HG02885 (cell line): ENCODE results near the gene CHGA.

Source experiments
- ATAC-seq: cut with Tn5 transposase; IDR thresholded peaks from one replicate; pipeline ENCODE4 v1.9.1; 2021; ENCODE audit warnings: mild to moderate bottlenecking; ENCODE audit not compliant: unreplicated experiment, poor library complexity

Gene CHGA

DNA sequence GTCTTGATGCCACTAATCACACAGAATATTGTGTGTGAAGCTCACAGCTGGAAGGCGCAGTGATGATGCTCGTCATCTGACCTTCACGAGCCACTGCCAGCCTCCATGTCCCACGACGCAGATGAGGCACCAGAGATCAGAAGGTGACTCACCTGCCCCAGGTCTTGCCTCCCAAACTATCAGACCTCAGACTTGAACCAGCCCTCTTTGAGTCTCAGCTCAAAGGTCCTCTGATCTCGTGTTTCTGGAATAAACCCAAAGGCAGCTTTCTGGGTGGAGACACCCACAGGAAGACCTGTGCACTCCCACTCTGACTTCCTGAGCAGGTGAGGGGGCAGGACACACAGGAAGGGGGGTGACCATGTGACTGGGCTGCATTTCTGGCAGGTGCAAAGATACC, 19.6 kb upstream of the CHGA start:
- ATAC-seq = no peak

DNA sequence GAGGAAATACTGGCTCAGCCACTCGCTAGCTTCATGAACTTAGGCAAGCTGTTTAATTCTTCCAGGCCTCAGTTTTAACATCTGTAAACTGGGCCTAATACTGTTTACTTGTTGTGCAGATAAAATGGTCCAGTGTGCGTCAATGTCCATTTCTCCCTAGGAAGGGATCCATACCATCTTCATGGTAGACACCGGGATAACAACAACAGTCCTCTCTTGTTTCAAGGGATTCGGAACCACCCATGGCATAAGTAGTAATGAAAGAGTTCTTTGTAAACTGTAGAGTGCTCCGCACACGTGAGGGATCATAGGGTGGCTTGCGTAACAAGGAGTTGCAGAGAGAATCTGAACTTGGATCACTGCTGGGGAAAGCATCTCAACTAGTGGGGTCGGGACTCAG, 17.3 kb upstream of the CHGA start:
- no peak for ATAC-seq

DNA sequence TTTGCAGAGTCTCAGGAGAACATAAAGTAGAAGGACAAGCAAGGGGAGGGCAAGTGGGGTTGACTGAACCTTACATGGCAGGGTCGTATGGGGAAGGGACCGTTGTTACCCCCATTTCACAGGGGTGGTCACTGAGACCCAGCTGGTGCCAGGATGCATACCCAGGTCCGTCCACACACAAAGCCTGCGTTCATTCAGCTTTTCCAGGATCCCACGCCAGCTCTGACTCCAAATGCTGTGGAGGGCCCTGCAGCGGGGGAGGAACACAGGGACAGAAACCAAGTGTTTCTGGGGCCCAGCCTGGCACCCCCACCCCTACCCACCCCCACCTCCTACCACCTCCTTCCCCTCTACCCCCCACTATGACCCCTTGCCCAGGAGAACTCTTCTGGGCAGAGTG, 16.5 kb upstream of the CHGA start:
- ATAC-seq = no peak

DNA sequence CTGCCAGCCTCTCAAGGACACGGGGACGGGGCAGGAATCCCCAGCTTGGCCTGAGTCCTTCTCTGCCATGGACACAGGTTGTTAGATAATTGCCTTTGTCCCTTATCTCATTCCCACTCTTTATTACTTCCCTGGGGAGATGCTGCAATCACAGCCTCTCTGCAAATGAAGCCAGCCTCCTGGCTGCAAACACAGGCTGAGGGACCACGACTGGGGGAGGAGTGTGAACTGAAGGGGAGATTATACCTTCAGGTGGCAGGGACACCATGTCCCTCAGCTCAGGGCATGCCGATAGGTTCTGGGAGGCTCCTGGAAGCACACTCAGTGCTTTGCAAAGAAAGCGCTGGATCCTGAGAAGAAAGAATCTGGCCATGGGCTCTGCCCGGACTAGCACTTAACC, 16.1 kb upstream of the CHGA start:
- no peak for ATAC-seq

DNA sequence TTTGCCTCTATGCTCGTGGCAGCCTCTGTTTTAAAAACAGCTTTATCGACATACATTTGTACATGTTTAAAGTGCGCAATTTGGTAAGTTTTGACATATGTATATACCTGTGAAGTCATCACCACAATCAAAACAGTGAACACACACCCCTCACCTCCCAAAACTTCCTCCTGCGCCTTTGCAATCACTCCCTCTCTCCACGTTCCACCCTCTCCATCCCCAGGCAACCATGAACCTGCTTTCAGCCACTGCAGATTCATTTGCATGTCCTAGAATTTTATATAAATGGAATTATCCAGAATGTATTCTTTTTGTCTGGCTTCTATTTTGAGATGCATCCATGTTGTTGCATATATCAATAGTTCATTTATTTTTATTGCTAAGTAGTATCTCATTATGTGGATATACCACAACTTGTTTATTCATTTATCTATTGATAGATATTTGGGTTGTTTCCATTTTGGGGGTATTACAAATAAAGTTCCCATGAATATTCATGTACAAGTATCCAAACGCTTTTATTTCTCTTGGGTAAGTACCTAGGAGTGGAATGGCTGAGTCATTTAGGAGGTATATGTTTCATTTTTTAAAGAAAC, 15.5 kb upstream of the CHGA start:
- ATAC-seq = no peak

DNA sequence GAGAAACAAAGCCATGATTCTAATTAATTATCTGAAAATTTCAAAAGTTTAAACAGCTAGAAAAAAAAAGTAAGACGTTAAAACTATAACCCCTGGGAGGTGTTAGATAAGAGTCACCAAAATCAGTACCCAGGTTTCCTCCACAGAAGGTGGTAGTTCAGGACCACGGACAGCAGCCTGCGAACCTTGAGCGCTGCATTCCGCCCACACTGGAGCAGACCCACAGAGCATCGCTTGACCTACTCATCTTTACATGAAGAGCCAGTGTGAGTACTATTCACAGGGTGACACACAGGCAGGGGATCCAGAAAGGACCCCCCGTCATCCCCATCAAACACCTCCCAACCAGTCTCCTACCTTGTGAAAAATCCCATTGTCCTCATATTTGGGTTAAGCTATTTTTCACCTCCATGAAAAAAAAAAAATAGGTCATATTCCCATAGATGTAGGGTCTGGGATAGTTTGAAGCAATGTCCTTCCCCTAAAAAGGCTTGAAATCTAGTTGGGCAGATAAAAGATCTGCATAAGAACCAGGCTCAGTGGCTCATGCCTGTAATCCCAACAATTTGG, 8.8 kb upstream of the CHGA start:
- no peak for ATAC-seq

DNA sequence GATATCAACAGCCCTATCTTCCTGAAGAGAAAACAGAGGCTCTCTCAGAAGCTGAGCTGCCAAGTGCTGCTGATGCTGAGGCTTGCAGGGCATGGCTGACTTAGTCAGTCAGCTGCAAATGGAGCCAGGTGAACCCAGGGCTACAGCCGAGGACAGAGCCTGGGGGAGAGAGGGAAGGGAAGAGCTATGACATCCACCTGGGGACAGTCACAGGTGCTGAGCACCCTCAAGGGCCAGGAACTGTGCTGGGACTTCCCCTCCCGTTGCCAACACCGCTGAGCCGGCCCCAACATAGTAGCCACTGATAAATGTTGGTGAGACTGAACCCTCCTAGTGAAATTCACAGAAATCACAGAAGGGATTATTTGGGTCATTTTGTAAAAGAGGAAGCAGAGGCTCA, 6.7 kb upstream of the CHGA start:
- ATAC-seq = no peak

DNA sequence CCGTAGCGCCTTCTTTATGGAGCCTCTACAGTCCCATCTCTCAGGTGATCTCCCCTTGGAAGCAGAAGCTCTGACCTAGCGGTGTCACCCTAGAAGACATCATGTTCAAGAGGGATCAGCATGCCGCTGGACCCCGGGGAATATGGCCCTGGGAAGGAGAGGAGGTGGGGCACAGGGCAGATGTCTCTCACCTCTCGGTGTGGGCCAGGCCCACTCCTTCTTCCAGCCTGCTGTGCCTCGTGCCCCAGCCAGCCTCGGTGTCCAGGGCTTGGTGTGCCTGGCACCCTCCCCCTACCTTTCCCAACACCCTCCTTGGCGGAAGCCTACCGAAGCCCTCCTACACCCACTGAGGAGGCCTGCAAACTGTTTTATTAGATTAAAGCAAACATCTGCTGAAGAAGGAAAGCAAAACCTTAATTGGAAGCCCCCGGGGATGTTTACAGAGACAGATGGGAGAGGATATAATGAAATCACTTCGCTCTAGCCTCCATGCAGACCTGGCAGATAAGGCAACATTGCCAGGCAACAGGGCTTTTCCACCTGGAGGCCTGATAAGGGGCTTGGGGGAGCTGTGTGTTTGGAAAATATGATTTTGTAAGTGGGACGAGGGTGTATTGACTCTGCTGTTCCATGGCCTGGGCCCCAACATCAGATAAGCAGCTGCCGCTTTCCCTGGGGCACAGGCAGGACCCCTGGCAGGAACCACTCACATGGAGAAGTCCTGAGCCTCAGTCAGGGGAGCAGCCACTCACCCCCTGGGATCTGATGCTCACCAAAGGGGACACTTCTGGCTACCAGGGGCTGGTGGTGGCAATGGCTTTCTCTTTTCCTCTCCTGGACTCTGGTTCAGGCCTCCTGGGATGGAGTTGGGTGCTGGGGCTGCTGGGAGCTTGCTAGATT, 5.7 kb upstream of the CHGA start:
- ATAC-seq = no peak

DNA sequence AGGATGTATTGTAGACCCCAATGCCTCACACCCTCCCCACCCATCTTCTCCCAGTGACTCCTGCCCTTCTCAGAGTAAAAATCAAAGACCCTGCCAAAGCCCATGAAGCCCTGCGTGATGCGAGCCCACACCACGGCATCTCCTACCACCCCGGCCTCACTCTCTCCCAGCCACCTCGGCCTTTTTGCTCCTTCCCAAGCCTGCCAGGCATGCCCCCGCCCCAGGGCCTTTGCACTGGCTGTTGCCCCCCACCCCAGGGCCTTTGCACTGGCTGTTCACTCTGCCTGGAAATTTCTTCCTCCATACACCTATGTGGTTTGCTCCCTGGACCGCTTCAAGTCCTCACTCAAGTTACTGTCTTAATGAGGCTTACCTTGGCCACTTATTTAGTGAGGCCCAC, 5.0 kb upstream of the CHGA start:
- no peak for ATAC-seq

DNA sequence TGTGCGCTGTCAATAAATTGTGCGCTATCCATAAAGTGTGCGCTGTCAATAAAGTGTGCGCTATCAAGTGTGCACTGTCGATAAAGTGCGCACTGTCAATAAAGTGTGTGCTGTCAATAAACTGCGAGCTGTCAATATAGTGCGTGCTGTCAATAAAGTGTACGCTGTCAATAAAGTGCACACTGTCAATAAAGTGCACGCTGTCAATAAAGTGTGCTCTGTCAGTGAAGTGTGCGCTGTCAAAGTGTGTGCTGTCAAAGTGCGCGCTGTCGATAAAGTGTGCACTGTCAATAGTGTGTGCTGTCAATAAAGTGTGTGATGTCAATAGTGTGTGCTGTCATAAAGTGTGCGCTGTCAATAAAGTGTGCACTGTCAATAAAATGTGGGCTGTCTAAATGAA, 2.9 kb upstream of the CHGA start:
- no peak for ATAC-seq

DNA sequence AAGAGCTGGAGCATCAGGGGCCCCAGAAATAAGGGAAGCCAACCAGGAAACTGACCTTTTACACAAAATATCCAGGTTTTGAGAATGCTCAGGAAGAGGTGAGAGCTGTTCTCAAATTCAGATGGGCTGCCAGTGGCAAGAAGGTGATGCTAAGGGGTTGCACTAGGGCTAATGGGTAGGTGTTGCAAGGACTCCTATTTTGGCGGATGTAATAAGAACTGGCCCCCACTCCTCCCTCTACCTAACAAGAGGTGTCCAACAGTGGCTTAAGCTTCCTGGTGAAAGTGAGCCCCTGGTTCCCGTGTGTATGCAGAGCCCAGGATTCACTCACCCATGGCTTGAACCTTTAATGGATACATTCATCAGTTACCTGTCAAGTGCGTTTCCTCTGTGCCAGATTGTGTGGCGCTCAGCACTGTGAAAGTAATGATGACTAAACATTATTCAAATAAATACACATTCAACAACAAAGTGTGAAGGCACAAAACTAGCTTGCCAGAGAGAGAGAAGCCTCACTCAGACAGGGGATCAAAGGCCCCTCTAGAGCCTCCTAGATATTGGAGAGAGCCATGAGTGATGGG, 705 bp upstream of the CHGA start:
- no peak for ATAC-seq

DNA sequence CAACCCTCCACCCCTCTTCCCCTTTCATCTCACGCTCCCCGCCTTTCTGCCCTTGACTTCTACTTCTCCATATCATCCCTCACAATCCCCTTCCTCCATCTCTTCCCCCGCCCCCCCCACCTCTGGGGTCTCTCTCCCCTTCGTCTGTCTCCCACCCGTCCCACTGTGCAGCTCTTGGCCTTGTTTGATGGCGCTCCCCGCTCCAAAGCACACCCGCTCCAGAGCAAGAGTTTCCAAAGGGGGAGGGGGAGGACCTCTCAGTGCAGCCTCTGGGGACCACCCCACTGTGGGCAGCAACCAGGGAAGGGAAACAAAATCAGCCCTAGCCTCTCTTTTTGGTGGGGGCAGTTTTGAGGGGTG, 774 bp downstream of the CHGA start:
- no peak for ATAC-seq

DNA sequence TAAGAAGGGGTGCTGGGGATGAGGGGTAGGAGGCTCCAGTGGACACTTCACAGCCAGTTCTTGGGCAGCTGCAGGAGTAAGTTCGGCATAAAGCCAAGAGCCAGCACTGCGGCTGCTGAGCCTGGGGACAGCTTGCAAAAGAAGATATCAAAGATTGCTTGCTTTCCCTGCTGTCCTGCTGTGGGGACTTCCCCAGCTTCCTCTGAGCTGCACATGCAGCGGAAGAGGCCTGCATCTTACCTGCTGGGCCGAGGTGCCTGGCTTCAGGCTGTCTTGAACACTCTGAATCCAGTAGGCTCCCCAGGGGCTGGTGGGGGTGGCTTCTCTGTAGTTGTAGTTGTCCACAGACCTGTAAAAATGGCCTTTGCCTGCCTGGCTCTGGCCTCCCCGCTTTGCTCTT, 1.3 kb downstream of the CHGA start:
- no peak for ATAC-seq

DNA sequence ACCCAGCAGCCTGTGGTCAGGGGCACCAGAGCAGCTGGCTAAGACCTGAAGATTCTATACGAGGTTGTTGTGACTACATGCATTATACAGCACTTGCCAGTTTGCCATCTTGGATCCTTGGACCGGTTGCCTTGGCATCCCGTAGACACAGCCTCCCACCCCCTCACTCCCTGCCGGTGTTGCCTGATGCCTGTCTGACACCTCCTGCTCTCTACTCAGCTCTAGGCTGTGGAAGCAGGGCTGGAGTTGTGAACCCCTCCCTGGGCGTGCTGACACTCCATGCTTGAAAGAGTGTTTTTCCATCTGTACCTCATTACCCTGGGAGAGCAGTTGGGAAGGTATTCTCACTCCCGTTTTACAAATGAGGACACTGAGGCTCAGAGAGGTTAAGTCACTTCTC, 2.5 kb downstream of the CHGA start:
- ATAC-seq = no peak

DNA sequence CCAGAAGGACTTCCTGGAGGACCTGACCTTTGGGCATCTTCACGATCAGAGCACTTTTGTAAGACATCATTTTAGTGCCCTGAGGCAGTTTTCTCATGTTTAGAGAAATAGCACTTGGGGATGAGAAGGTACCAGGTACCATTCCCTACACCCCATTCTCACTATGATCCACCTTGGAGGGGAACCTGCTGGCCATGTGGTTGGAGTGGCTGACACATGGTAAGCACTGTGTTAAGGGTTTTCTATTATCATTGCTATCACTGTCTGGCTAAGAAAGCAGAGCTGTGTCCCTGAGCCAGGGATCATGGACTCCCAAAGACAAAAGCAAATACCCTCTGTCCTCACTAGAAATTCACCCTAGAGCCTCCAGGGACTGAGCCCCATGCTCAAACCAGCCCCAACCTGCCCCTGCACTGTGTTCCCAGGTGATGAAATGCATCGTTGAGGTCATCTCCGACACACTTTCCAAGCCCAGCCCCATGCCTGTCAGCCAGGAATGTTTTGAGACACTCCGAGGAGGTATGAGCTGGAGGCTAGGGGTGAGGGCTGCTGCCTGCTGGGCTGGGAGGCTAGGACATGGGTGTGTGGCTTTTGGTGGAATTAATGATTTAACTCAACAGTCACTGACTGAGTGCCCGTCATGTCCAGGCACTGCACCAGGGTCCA, 3.4 kb downstream of the CHGA start:
- no peak for ATAC-seq

DNA sequence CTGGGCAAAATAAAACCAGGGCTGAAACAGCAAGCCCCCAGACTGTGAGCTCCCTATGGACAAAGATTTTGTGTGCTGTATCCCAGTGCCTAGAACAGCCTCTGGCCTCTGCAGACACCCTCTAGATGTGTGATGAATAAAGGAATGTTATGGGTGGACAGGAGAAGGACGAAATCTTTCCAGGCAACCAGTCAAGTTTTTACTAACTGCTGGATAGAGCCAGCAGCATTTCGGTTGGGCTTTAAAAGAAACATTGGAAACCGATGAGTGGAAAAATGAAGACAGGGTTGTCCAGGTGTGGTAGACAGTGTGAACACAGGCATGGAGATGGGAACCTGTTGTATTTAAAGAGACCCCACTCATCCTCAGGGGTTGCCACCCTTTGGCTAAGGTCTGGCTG, 4.0 kb downstream of the CHGA start:
- ATAC-seq = no peak

DNA sequence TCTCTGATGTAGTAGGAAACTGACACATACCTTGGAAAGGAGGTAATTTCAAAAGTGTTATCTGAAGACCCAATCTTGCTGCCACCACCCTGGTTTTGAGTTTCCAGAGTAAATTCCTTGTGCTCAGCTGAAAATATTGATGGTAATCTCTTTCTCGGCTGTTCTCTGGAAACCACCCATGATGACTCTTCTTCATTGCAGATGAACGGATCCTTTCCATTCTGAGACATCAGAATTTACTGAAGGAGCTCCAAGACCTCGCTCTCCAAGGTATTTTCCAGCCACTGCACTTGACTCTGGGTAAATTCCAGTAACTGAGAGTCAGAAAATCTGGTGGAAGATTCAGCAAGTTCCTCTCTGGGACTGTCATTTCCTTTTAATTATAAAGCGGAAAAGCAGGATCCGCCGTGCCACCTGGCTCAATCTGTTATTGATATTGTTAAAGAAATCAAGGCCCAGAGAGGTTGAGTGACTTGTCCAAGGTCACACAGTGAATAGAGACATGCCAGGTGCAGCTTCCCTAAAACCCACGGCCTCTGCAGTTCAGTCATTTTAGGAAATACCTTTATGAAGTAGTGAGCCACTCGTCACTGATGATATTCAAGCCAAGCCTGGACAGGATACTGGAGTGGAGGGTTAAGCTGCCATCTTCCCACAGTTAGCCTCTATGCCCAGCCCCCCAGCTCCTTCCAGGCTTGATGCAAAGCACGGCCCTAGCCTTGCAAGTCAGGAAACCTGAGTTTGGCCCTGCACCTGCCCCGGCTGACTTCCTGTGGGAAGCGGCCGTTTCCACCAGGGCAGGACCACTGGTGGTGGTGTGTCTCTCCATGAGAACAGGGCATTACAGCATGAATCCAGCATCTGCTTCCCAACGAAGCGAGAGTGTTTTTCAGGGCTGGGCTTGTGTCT, 4.7 kb downstream of the CHGA start:
- ATAC-seq = no peak

DNA sequence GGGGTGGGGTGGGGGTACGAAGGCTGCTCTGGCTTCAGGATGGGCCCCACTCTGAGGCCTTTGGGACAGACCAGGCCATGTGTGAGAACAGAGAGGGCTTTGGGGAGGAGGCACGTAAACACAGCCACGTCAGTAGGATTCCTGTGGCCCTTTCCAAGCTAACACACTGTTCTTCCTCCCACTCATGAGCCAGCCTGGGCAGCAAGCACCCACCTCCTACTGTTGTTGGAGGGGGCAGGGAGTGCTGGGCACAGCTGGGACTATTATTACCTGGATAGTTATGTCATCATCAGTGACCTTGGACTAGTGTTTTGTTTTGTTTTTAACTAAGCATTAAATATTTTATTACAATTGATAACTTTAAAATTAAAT, 5.3 kb downstream of the CHGA start:
- ATAC-seq = no peak

DNA sequence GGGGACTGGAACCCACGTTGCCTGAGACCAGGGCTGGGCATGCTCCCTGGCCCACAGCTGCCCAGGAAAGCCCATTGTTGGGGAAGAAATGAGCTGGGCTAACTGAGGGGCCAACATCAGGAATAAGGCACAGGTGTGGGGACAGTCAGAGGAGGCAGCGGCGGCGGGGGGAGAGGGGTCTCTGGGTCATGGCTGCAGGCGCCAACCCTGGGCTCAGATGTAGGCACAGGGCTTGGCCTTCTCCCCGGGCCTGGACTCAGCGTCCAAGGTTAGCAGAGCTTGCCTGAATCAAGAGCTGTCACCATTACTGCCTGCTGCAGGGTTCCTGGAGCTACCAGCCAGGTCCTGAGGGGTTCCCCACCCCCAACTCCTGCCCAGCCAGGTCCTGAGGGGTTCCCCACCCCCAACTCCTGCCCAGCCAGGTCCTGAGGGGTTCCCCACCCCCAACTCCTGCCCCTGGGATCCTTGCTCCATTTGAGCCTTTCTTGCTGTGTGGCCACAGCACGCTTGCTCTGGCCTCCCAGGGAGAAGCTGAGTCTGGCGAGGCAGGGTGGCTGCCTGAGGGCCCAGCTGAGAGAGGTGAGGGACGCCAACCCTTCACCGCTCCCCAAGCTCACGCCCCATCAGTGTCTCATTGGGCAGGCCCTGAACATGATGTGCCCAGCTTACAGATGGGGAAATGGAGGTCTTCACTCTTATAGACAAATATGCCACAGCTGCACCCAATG, 6.2 kb downstream of the CHGA start:
- no peak for ATAC-seq
